Body of pancreas (tissue), 4 donors: ENCODE measurements around the gene RASL11A.

Experiments
- CTCF ChIP-seq, 7 experiments: fragments of 450-650 bp in 4 of 7; fragments of 200-600 bp in 3 of 7; sonication (generic) in 3 of 7; IDR thresholded peaks; one replicate each; pipeline ENCODE4 v1.5.1; 2016 to 2019; ENCODE audit warnings: antibody characterized with exemption in 7 of 7
- POLR2A ChIP-seq, 3 donors: fragments of 450-650 bp; IDR thresholded peaks; one replicate each; pipeline ENCODE4 v1.6.1; 2016; ENCODE audit warnings: antibody characterized with exemption in 3 of 3, mild to moderate bottlenecking in 2 of 3

DNA sequence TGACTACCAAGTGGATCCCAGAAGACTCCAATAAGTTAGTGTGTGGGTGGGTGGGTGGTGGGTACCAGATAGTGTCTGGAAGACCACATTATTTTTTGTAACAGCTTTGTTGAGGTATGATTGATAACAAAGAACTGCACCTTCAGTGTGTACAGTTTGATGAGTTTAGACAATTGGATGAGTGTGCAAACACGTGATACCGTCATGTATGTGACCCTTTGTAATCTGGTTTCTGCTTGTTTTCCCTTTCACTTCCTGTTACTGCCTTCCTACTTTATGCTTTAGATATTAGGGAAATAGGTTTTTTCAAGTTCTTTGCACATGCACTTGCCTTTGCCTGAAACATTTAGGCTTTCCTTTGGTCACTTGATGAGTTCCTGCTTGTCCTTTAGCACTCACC is 10.8 kb upstream of the RASL11A start:
- TF ChIP-seq POLR2A (IDR thresholded peaks at IDR 0.05) (no peak), CTCF (IDR thresholded peaks at IDR 0.05) (no peak)
